Measurements from ENCODE around the gene NELFE.

DNA sequence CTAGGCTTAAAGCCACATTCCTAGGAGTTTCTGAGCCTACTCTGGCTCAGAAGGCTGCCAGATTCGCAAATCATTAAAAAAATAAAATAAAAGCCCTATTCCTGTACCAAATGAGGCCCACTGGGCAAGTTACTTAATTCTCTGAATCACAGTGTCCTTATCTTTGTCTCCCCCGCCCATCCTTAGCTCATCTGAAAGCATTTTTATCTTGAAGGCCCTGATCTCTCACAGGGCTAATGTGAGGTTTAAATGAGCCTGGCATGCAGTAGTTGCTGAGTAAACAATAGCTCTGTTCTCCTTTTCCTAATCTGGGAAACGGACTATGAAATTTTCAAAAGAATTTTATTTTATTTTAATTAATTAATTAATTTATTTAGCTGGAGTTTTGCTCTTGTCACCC, 54.8 kb downstream of the NELFE start:
- TF ChIP-seq, protein P1, sequence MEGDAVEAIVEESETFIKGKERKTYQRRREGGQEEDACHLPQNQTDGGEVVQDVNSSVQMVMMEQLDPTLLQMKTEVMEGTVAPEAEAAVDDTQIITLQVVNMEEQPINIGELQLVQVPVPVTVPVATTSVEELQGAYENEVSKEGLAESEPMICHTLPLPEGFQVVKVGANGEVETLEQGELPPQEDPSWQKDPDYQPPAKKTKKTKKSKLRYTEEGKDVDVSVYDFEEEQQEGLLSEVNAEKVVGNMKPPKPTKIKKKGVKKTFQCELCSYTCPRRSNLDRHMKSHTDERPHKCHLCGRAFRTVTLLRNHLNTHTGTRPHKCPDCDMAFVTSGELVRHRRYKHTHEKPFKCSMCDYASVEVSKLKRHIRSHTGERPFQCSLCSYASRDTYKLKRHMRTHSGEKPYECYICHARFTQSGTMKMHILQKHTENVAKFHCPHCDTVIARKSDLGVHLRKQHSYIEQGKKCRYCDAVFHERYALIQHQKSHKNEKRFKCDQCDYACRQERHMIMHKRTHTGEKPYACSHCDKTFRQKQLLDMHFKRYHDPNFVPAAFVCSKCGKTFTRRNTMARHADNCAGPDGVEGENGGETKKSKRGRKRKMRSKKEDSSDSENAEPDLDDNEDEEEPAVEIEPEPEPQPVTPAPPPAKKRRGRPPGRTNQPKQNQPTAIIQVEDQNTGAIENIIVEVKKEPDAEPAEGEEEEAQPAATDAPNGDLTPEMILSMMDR (IDR thresholded peaks at IDR 0.05) = no peak
- TF ChIP-seq POLR2A (IDR thresholded peaks at IDR 0.05) = no peak
